Activated CD8-positive, alpha-beta T cell treated with anti-CD3 and anti-CD28 coated beads, Interleukin-2, amount 10 ng/mL, durations not matched to agents 7 days and 5 days (primary cell): Measurements from ENCODE around the gene ATXN3. TPM values are rescaled to one million over a fixed set of nuclear protein-coding genes. Genes with fewer than 3 reads are reported as not detected.

Experiments
- total RNA-seq, 2 experiments: library from RNA; stranded (reverse); gene quantifications; one replicate each; pipeline ENCODE4 v1.2.3, GENCODE V29; 2021

Gene ATXN3
- total RNA-seq, 2 experiments from 2014 or later = 25.8 to 26.0 TPM

Other genes starting within 250 kb of the ATXN3 start
- gene TC2N, start 239.0 kb downstream of the ATXN3 start, total RNA-seq = 100 to 1,000 TPM; 119 to 120 TPM
- gene FBLN5, start 158.9 kb downstream of the ATXN3 start, total RNA-seq = 1 to 10 TPM; 1.6 to 2.6 TPM
- gene TRIP11, start 66.5 kb downstream of the ATXN3 start, total RNA-seq = 10 to 100 TPM; 43.6 to 44.5 TPM
- gene NDUFB1, start 15.1 kb upstream of the ATXN3 start, total RNA-seq = 100 to 1,000 TPM; 127 to 130 TPM
- 10 to 100 TPM; 63.7 to 85.4 TPM for gene CPSF2, start 15.4 kb upstream of the ATXN3 start, total RNA-seq
- under 1 TPM in 1 of 2 experiments, not detected in 1; 0.05 TPM for gene SLC24A4, start 216.6 kb upstream of the ATXN3 start, total RNA-seq